ENCODE measurements around the gene OGT.
"Not testable (repeated sequence)": the region's sequence is repeated elsewhere in the genome, so short reads cannot be mapped to it uniquely, and the experiment has no call there.

DNA sequence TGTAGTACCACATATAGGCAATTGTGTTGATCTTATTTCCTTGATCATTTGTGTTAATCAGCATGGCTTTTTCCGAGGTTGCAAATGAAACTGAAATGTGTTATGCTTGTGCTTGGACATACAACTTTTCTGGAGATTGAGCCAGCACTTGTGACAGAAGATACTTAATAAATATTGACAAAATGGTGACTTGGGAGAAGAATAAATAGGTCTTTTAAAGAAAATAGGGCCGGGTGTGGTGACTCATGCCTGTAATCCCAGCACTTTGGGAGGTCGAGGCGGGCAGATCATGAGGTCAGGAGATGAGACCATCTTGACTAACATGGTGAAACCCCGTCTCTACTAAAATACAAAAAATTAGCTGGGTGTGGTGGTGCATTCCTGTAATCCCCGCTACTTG is 26.9 kb downstream of the OGT start:
- TF ChIP-seq, protein P1, sequence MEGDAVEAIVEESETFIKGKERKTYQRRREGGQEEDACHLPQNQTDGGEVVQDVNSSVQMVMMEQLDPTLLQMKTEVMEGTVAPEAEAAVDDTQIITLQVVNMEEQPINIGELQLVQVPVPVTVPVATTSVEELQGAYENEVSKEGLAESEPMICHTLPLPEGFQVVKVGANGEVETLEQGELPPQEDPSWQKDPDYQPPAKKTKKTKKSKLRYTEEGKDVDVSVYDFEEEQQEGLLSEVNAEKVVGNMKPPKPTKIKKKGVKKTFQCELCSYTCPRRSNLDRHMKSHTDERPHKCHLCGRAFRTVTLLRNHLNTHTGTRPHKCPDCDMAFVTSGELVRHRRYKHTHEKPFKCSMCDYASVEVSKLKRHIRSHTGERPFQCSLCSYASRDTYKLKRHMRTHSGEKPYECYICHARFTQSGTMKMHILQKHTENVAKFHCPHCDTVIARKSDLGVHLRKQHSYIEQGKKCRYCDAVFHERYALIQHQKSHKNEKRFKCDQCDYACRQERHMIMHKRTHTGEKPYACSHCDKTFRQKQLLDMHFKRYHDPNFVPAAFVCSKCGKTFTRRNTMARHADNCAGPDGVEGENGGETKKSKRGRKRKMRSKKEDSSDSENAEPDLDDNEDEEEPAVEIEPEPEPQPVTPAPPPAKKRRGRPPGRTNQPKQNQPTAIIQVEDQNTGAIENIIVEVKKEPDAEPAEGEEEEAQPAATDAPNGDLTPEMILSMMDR (IDR thresholded peaks at IDR 0.05), result not testable (repeated sequence)
- TF ChIP-seq POLR2A (IDR thresholded peaks at IDR 0.05), result not testable (repeated sequence)

All from esophagus squamous epithelium (tissue), 4 donors.